BE2C (cell line): ENCODE data around the gene RRP1B.

ENCODE experiments used
- DNase-seq: peaks from one replicate; pipeline ENCODE4 v3.0.0-alpha.2; 2020
- H3K27me3 ChIP-seq: fragments of 250-450 bp; sonication (Bioruptor Pico); 2 replicates; pipeline ENCODE4 v1.5.1; 2020; ENCODE audit warnings: mild to moderate bottlenecking
- H3K36me3 ChIP-seq: fragments of 250-450 bp; sonication (Bioruptor Pico); 2 replicates; pipeline ENCODE4 v1.5.1; 2020; ENCODE audit warnings: mild to moderate bottlenecking
- H3K4me1 ChIP-seq: fragments of 250-450 bp; sonication (Bioruptor Pico); 2 replicates; pipeline ENCODE4 v1.5.1; 2020
- H3K4me3 ChIP-seq: 2 replicates; pipeline ENCODE4 v1.5.1; 2011; ENCODE audit warnings: low read depth, low read length
- H3K9me3 ChIP-seq: fragments of 250-450 bp; sonication (Bioruptor Pico); 2 replicates; pipeline ENCODE4 v1.5.1; 2020
- TF ChIP-seq, protein P1 (sequence below): IDR thresholded peaks from 2 replicates; pipeline ENCODE4 v1.5.1; 2012; ENCODE audit warnings: mild to moderate bottlenecking, low read depth, low read length

The RRP1B gene

GRCh38 chr21:43627527-43627926 is 31.8 kb upstream of the RRP1B start:
- peaks cover 3% of the 10 kb centered on the region; the same call in 1 of the 2 replicates for H3K4me1 ChIP-seq
- H3K9me3 ChIP-seq: no peaks in the 10 kb centered on the region; the same call in 1 of the 2 replicates
- H3K27me3 ChIP-seq: no peaks in the 10 kb centered on the region
- no peak for DNase-seq
- TF ChIP-seq, protein P1, sequence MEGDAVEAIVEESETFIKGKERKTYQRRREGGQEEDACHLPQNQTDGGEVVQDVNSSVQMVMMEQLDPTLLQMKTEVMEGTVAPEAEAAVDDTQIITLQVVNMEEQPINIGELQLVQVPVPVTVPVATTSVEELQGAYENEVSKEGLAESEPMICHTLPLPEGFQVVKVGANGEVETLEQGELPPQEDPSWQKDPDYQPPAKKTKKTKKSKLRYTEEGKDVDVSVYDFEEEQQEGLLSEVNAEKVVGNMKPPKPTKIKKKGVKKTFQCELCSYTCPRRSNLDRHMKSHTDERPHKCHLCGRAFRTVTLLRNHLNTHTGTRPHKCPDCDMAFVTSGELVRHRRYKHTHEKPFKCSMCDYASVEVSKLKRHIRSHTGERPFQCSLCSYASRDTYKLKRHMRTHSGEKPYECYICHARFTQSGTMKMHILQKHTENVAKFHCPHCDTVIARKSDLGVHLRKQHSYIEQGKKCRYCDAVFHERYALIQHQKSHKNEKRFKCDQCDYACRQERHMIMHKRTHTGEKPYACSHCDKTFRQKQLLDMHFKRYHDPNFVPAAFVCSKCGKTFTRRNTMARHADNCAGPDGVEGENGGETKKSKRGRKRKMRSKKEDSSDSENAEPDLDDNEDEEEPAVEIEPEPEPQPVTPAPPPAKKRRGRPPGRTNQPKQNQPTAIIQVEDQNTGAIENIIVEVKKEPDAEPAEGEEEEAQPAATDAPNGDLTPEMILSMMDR: no peak
- no peaks in the 10 kb centered on the region for H3K36me3 ChIP-seq
- no peak overlapping the region for H3K4me3 ChIP-seq

DNA sequence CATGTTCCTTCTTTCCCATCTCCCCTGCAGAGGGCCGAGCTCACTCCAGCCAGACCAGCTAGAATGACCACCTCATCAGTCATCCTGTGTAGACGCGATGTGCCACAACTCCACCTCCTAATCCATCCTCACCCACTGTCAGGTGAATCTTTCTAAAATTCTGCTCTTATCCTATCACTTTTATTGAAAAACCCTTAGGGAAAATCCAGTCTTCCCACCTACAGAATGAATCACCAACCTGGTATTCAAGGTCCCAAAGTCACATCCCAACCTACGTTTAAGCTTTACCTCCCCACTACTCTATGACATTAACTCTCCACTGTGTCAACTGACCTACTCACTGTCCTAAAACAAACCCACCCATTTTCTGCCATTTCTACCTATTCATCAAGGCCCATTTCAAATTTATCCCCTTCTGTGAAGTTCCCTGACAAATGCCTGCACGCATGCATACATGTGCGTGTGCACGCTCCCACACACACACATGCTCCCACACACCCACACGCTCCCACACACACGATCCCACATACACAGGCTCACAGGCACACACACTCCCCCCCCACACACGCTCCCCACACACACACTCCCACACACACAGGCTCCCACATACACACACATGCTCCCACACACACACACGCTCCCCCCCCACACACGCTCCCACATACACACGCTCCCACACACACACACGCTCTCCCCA is 27.8 kb upstream of the RRP1B start:
- Histone ChIP-seq H3K4me1 (no peaks in the 10 kb centered on the region), H3K36me3 (no peaks in the 10 kb centered on the region), H3K9me3 (no peaks in the 10 kb centered on the region; the same call in 1 of the 2 replicates), H3K4me3 (no peak overlapping the region), H3K27me3 (no peaks in the 10 kb centered on the region)
- no peak for DNase-seq
- TF ChIP-seq, protein P1: no peak

GRCh38 chr21:43632373-43632905 is 26.9 kb upstream of the RRP1B start:
- Histone ChIP-seq H3K27me3 (no peaks in the 10 kb centered on the region), H3K9me3 (no peaks in the 10 kb centered on the region; the same call in 1 of the 2 replicates), H3K4me3 (no peak overlapping the region), H3K4me1 (no peaks in the 10 kb centered on the region), H3K36me3 (no peaks in the 10 kb centered on the region)
- TF ChIP-seq, protein P1: no peak
- DNase-seq: no peak

GRCh38 chr21:43634618-43635017 is 24.7 kb upstream of the RRP1B start:
- Histone ChIP-seq H3K4me3 (no peak overlapping the region), H3K4me1 (no peaks in the 10 kb centered on the region), H3K27me3 (no peaks in the 10 kb centered on the region), H3K9me3 (no peaks in the 10 kb centered on the region), H3K36me3 (no peaks in the 10 kb centered on the region)
- TF ChIP-seq, protein P1: no peak
- DNase-seq: no peak

GRCh38 chr21:43635436-43635835 is 23.9 kb upstream of the RRP1B start:
- no peaks in the 10 kb centered on the region for H3K9me3 ChIP-seq
- no peaks in the 10 kb centered on the region for H3K4me1 ChIP-seq
- TF ChIP-seq, protein P1: no peak
- no peak overlapping the region for H3K4me3 ChIP-seq
- DNase-seq: no peak
- H3K36me3 ChIP-seq: no peaks in the 10 kb centered on the region
- H3K27me3 ChIP-seq: no peaks in the 10 kb centered on the region

- DNase-seq: no peak
- no peaks in the 10 kb centered on the region for H3K4me1 ChIP-seq
- no peaks in the 10 kb centered on the region for H3K36me3 ChIP-seq
- no peaks in the 10 kb centered on the region for H3K27me3 ChIP-seq
- TF ChIP-seq, protein P1: no peak
- no peak overlapping the region for H3K4me3 ChIP-seq
- H3K9me3 ChIP-seq: no peaks in the 10 kb centered on the region
These were observed 21.7 kb upstream of the RRP1B start for GRCh38 chr21:43637530-43638158.
